DMS79 (cell line): ENCODE results near the gene LRRK2.
"Not testable (repeated sequence)": the region's sequence is repeated elsewhere in the genome, so short reads cannot be mapped to it uniquely, and the experiment has no call there.

ENCODE experiments used
- DNase-seq: peaks from one replicate; lab custom pipeline; 2025; lab: John Stamatoyannopoulos, UW

LRRK2 gene

DNA sequence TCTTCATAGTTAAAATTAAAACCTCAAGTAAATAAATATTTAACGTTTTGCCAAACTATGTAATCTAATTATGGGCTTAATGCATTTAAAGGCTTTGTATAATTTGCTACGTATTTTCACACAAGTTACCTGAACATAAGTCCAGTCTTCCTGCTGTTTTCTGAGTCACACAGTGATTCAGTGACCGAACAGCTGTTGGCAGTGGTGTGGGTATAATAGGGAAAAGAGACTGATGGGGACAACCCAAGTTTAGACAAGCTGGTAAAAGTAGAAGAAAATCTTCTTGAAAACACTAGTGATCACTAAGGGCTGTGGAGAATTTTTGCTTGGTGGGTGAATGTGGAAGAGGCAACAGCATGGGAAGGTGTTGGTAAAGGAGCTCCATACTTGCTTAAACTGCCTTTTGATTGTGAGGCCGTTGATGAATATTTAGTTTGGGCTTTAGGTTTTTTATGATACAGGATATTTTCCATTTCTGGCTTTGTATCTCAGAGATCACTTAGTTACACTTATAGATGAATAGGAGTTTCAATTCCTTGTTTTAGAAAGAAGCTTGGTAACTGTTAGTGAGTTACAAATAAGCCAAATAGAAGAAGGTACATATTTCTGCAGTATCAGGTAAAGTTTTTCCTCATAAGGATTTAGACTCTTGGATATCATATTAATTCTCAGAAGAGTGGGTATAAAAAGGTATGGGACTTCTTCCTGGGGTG lies 23.9 kb downstream of the LRRK2 start:
- DNase-seq, result no peak

DNA sequence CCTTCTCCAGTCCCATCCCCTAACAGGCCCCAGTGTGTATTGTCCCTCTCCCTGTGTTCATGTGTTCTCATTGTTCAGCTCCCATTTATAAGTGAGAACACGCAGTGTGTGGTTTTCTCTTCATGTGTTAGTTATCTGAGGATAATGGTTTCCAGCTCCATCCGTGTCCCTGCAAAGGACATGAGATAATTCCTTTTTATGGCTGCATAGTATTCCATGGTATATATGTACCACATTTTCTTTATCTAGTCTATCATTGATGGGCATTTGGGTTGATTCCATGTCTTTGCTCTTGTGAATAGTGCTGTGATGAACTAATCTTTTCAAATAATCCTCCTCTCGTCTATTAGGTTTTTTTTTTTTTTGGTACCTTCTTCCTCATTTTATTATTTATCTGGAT lies 25.9 kb downstream of the LRRK2 start:
- DNase-seq, result not testable (repeated sequence)

DNA sequence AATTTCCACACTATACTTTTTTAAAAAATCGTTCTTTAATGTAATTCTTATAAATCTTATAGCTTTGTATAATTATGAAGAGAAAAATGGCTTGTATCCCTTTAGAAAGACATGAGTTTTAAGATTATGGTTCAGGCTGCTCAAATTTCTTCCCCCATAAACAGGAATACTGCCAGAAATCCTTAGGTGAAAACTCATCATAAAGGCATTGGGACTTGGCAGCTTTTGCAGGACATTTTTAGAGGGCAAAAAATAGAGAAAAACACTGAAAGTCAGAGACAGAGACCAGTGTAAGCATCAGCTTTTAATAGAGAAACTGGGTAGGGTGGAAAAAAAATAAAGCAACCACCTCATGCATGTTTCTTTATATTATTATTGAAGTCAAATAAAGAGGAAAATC lies 29.1 kb downstream of the LRRK2 start:
- no peak for DNase-seq

DNA sequence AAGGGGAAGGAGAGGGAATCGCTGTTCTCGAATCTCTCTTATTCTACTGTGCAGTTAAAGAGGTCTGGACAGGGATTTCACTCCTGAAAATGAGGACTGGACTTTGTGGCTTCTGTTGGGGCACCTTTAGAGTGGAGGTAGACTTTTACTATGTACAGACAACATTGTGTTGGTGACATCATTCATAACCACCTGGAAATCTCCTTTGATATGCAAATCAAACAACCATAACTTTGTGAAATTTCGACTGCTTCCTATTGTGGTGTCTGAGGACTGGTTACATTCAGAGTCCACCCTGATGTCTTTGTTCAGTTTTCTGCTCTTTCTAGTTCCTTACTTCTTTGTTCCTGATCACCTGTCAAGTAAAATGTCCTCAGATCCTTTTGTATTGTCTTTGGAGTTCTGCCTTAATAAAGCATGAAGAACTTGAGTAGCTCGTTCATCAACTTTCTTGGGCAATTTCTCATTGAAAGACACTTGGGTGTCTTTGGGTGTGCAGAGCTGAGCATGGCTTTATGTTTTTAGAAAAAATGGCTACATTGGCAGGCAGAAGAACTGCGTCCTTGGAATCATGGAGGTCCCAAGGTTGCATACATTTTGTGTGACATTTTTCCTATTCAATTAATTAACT lies 29.8 kb downstream of the LRRK2 start:
- DNase-seq, result no peak

DNA sequence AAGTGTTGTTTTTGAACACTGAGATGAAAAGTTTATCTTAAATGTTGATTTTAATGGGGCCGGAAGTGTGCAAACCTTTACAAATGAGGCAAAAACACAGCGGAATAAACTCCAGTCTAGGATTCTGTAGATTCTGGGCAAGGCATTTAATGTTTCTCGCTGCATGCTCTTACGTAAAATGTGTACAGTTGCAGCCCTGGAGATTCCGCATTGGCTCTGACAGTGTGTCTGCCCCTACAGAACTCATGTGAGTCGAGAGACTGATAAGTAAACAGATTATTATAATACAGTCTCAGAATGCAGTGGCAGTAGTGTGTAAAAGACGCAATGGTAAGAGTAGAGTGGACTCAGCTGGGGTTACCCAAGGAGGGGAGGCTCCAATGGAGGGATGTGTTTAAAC lies 33.6 kb downstream of the LRRK2 start:
- no peak for DNase-seq

DNA sequence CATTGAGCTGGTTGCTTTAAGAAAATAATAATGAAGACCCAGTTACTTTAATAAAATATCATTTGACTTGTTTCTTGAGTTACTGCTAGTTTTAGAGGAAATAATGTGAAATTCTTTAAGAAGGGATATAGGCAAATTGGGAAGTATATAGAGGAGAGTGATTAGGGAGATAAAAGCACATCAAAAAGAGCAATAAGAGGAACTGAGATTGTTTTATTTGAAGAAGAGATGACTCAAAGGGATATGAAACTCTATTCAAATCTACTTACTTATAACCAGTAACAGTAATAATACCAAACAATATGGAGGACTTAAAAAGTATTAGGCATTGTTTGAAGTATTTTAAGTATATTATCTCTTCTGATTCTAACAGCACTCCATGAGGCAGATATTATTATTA lies 37.1 kb downstream of the LRRK2 start:
- DNase-seq, result no peak

DNA sequence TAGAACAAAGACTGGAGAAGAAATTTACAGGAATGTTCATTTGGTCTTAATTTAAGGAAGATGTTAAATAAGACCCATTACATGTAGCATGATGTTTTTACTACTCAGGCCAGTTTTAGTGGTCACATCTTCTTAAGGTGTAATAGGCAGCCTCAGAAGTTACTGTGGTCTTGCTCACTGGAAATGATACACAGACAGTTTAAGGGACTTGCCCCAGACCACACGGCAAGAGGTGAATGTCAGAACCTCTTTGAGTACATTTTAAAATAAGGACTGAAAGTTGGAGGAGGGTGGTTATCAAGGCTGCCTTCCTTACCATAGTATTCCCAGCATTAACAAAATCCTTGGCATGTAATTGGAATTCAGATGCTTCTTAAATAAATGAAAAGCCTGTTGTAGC lies 37.9 kb downstream of the LRRK2 start:
- DNase-seq, result no peak

DNA sequence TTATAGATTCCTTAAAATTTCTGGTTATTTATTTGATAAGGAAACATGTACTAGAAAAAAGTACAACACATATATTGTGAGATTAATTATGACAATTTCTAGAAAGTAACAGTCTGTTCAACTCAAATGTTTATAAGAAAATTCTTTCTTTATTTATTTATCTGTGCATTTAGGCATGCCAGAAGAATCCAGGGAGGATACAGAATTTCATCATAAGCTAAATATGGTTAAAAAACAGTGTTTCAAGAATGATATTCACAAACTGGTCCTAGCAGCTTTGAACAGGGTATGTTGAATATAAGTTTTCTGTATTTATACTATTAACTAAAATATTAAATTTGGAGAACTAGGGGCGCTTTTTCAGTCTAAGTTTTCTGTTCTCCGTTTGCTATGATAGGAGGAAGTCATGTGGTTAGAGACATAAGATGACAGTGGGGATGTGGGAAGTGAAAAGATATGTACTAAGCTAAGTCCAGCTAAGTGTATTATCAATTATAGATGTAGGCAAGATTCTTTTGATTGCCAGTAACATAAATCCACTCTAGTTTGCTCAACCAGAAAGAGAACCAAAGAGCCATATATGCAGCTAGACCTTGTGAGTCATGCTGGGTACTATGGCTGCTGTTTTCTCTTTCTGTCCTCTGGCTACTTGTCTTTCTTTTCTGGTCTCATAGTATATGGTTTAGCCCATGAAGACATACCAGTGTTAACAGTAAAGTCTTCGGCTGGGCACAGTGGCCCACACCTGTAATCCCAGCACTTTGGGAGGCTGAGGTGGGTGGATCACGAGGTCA lies 39.0 kb downstream of the LRRK2 start:
- DNase-seq, result no peak

DNA sequence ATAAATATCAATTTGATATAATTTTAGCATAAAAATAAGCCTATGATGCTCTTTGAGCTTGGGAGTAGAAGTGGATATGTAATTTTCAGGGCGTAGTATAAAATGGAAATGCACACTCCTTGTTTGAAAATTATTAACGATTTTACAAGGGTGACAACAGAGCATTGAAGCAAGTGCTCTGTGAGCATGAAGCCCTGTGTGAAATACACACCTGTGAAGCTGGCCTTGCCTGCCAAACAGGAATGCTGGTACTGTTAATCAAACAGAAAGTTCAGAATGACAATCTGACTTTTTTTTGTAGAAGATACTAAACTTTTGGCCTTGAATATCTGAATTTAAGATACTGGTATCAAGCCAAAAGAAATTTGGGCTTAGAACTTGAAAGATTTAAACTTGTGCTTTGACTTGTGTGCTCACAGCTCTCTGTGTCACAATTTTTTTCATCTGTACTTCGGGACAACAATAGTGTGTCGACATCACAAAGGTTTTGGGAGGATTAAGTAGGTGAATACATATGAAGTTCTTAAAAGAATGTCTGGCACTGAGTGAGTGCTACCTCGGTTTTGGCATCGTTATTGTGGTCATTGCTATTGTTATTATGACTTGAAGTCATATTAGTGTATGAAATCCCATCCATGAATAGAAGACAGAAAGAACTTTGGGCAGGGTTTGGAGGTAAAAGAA lies 47.3 kb downstream of the LRRK2 start:
- DNase-seq, result no peak

DNA sequence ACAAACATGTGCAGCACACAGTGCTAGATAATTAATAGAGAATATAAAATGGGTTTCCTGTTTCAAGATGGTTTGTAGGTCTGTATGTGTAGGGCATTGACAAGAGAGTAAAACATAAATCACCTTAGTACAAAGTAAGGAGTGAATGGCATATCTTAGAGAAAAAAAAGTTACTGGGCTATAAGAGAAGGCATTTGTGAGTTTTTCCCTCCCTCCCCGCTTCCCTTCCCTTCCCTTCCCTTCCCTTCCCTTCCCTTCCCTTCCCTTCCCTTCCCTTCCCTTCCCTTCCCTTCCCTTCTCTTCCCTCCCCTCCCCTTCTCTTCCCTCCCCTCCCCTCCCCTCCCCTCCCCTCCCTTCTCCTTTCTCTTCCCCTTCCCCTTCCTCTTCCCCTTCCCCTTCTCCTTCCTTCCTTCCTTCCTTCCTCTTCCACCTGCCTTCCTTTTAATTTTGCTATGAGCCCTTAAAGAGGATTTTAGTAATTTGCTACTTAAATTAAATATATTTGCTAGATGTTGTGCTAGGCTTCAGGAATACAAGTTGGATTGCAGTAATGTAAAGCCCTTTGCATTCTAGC lies 57.1 kb downstream of the LRRK2 start:
- no peak for DNase-seq

DNA sequence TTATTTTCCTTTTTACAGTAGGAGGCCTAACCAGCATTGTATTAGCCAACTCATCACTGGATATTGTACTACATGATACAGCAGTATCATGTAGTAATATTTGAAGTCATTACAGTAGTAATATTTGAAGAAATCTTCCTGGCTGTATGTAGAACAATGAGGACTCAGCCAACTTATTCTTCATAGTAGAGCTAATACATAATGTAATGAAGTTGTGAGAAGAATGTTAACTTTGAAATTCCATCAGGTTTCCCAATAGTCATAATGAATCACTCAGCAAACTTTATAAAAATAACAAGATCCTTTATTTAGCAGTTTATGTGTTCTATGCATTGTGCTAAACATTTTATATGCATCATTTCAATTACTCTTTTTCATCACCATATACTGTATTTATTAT lies 61.8 kb downstream of the LRRK2 start:
- DNase-seq, result no peak

DNA sequence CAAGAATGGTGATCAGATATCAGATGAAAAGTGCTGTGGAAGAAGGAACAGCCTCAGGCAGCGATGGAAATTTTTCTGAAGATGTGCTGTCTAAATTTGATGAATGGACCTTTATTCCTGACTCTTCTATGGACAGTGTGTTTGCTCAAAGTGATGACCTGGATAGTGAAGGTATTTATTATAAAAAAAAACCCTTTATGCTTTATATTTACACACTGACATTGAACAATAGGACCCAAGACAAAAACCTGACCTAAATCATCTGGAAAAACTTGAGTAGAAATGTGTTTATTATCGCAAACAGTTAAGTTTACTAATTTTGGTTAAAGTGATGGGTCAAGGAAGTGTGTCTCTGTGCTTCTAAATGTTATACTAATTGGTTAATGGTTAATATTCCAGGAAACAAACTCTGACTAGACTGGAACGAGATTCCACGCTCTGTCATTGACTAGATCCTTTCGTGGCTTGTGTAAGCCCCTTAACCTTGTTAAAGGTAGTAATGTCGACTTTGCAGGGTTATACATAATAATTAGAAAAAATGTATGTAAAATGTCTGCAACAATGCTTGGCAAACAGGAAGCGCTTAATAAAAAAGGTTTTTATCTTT lies 62.7 kb downstream of the LRRK2 start:
- no peak for DNase-seq

DNA sequence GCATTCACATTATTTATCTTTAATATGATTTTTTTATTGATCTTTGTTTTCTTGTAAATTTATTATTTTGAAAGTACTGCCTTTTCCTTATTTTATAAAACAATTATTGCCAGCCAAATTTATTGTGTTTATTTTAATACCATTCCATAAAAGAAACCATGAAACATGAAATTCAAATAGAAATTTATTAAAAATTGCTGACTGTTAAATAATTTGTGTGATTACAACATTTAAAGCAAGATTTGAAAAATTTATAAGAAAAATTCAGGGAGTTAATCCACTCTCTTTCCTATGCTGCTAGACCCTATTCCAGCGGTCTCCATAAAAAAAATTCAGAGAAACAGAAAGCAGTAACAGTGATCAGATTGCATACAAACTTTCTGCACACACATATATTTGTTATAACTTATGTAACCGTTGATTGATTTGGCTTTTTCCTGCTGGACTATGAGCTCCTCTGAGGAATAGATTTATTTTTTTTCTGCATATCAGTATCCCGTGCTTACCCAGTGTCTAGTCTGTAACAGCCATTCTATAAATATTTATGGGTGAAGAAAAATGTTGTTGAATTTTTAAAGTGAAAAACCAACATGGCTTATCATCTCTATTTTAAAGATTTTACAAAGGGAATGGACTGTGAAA lies 68.1 kb downstream of the LRRK2 start:
- DNase-seq, result no peak

DNA sequence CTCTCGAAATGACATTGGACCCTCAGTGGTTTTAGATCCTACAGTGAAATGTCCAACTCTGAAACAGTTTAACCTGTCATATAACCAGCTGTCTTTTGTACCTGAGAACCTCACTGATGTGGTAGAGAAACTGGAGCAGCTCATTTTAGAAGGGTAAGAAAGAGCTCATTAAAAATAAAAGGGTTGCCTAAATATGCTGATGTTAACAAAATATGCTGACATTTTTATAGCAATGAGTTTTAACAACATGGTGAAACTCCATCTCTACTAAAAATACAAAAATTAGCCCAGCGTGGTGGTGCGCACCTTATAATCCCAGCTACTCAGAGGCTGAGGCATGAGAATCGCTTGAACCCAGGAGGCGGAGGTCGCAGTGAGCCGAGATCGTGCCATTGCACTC lies 73.5 kb downstream of the LRRK2 start:
- DNase-seq, result no peak

DNA sequence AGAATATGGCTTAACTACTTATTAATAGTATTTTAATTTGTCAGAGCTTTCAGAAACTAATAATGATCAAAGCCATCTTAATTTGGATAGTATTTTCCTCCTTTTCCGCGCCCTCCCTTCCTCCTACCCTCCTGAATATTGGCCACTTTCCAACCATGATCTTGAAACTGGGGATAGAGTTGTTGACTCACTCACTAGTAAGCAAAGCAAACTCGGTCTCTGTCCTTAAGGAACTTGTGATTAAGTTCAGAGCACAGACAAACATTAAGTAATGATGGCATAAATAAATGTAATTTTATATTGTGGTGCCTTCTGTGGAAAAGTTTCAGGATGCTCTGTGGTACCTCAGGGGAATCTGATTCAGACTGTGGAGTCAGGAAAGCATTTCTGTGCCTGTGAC lies 75.7 kb downstream of the LRRK2 start:
- no peak for DNase-seq

DNA sequence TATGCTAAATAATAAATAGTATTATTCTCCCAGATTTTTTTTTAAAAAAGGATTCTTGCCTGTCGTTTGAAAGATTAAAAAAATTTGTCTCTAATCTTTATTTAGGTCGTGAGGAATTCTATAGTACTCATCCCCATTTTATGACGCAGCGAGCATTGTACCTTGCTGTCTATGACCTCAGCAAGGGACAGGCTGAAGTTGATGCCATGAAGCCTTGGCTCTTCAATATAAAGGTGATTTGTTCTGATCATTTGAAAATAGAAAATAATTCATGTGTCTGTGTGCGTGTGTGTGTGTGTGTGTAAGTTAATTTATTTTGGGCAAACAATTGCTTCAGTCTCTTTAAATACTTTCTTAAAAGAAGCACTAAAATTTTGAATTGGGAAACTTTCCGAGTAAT lies 84.2 kb downstream of the LRRK2 start:
- DNase-seq, result no peak

DNA sequence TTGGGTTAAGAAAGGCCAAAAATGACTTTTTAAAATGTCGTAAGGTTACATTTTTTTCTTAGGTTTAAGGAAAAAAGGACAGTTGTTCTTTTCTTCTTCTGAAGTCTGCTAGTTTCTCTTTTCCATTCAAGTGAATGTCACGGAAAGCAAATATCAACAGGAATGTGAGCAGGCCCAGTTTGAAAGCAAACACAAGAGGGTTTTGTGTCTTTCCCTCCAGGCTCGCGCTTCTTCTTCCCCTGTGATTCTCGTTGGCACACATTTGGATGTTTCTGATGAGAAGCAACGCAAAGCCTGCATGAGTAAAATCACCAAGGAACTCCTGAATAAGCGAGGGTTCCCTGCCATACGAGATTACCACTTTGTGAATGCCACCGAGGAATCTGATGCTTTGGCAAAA lies 85.4 kb downstream of the LRRK2 start:
- DNase-seq, result no peak

DNA sequence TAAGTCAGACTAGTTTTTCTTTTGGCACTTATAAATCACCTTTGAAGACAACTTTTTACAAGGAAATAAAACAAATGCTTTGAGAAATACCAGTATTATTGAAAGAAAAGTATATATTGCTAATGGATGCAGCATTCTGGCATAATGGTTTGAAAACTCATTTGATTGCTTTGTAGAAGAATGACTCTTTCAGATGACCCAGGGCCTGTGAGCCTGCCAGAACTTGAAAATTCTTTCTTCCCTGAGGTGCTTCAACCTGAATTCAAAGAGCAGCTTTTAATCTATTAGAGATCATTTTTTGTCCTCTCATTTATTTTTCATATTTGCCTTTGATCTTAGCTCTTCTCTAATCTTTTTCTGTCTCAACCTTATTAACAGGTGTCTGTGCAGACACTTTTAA lies 87.4 kb downstream of the LRRK2 start:
- DNase-seq, result no peak

DNA sequence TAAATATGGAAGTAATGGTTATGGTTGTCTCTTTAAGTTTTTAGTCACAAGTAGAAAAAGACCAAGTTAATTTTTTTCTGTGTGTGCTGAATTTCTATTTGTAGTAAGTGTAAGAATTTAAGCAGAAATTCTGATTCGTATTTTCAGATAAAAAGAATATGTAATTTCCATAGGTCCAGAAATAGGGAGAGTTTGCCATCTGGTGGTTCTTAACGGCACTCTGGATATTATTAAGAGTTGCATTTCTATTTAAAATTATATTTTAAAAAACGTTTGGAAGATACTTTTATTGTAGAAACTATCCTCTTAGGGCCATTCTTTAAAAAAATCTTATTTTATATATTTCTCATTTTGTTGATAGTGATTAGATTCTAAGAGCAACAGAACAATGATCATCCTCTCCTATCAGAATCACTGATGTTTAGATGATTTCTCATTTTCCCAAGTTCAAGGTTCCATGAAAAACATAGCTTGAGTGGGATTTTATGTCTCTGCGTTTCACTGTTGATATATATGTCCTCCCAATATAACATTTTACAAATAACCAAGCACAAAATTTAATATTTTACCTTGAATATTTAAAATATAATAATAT lies 88.3 kb downstream of the LRRK2 start:
- no peak for DNase-seq

DNA sequence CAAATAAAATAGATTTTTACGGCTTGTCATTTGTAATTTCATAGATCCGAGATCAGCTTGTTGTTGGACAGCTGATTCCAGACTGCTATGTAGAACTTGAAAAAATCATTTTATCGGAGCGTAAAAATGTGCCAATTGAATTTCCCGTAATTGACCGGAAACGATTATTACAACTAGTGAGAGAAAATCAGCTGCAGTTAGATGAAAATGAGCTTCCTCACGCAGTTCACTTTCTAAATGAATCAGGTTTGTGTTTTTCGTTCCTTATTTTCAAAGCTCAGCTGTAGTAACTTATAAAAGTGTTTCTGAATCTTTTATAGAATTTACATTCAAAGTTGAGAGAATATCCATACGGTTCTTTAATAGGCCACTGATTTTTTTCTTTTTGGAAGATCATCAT lies 89.1 kb downstream of the LRRK2 start:
- no peak for DNase-seq

DNA sequence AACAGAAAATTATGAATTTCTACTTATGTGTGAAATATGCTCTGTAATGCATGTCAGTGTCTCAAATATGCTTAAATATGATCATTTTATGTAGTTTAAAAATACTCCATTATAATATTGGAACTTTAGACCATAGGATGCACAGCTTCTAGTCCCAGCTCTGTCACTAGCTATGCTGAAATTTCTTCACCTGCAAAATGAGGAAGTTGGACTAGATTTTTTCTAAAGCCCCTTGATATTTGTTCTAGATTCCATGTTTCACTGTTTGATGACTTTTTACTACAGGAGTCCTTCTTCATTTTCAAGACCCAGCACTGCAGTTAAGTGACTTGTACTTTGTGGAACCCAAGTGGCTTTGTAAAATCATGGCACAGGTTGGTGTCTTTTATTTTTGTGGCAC lies 90.1 kb downstream of the LRRK2 start:
- DNase-seq, result no peak
